Nephron (organoid): ENCODE results near the gene FBXW8.
A peak's percentile ranks its signal among the peaks of the same experiment; 100 is the strongest.

Source experiments
- H3K27ac Mint-ChIP-seq, 3 experiments: 2 replicates each; pipeline ENCODE4 v1.8.0; 2020; ENCODE audit warnings: mixed read lengths in 3 of 3, mild to moderate bottlenecking in 2 of 3, moderate library complexity in 1 of 3
- H3K27me3 Mint-ChIP-seq: 2 replicates; pipeline ENCODE4 v1.8.0; 2021; ENCODE audit warnings: low read depth, mild to moderate bottlenecking, moderate library complexity, mixed read lengths
- H3K36me3 Mint-ChIP-seq: 2 replicates; pipeline ENCODE4 v1.8.0; 2020; ENCODE audit warnings: low read depth, mixed read lengths
- H3K4me1 Mint-ChIP-seq: 2 replicates; pipeline ENCODE4 v1.8.0; 2020; ENCODE audit warnings: mixed read lengths
- H3K4me3 Mint-ChIP-seq, 3 experiments: 2 replicates each; pipeline ENCODE4 v1.8.0; 2020; ENCODE audit warnings: mild to moderate bottlenecking in 3 of 3, mixed read lengths in 3 of 3, moderate library complexity in 2 of 3
- H3K9me3 Mint-ChIP-seq: 2 replicates; pipeline ENCODE4 v1.8.0; 2020; ENCODE audit warnings: mixed read lengths
- TF ChIP-seq, protein P1 (sequence below), 3 experiments: fragments of 200-600 bp; sonication (generic); IDR thresholded peaks; one replicate each; pipeline ENCODE4 v1.5.0; 2021; ENCODE audit warnings: antibody characterized with exemption in 3 of 3; ENCODE audit not compliant: unreplicated experiment in 3 of 3

FBXW8 gene, protein sequence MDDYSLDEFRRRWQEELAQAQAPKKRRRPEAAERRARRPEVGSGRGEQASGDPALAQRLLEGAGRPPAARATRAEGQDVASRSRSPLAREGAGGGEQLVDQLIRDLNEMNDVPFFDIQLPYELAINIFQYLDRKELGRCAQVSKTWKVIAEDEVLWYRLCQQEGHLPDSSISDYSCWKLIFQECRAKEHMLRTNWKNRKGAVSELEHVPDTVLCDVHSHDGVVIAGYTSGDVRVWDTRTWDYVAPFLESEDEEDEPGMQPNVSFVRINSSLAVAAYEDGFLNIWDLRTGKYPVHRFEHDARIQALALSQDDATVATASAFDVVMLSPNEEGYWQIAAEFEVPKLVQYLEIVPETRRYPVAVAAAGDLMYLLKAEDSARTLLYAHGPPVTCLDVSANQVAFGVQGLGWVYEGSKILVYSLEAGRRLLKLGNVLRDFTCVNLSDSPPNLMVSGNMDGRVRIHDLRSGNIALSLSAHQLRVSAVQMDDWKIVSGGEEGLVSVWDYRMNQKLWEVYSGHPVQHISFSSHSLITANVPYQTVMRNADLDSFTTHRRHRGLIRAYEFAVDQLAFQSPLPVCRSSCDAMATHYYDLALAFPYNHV

DNA sequence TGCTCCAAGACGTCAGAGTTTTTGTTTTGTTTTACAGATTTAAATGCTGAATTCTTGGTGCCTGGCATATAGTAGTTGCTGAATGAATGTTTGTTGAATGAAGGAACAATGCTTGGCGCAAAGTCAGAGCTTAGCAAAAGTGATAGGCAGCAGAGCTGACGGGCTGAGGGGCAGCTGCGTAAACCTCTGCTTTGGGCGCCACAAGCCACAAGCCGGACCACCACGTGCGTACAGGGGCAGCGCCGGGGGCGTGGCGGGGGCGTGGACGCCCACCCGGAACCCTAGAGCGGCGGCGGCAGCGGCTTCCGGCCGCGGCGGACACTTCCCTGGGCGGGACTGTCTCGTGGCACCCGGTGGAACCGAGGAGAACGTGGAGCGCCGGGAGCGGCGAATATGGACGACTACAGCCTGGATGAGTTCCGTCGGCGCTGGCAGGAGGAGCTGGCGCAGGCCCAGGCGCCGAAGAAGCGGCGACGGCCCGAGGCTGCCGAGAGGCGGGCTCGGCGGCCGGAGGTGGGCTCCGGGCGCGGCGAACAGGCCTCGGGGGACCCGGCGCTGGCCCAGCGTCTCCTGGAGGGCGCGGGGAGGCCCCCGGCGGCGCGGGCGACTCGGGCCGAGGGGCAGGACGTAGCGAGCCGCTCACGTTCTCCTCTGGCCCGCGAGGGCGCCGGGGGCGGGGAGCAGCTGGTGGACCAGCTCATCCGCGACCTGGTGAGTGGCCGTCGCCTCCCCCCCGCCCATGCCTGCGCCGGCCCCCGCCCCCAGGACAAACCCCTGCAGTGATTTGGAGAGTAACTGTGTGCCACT lies at the start of gene FBXW8:
TSS of gene FBXW8 (plus strand) at position 306 of the 807 bp plus-strand sequence. CDS start at position 394, 88 bp downstream.
- TF ChIP-seq, protein P1, sequence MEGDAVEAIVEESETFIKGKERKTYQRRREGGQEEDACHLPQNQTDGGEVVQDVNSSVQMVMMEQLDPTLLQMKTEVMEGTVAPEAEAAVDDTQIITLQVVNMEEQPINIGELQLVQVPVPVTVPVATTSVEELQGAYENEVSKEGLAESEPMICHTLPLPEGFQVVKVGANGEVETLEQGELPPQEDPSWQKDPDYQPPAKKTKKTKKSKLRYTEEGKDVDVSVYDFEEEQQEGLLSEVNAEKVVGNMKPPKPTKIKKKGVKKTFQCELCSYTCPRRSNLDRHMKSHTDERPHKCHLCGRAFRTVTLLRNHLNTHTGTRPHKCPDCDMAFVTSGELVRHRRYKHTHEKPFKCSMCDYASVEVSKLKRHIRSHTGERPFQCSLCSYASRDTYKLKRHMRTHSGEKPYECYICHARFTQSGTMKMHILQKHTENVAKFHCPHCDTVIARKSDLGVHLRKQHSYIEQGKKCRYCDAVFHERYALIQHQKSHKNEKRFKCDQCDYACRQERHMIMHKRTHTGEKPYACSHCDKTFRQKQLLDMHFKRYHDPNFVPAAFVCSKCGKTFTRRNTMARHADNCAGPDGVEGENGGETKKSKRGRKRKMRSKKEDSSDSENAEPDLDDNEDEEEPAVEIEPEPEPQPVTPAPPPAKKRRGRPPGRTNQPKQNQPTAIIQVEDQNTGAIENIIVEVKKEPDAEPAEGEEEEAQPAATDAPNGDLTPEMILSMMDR (IDR thresholded peaks at IDR 0.05; ENCODE audit: unreplicated experiment in 3 of 3), result no peak
- H3K36me3 Mint-ChIP-seq, result peaks cover 11% of the 10 kb centered on the region
- peaks cover 5% of the 10 kb centered on the region for H3K27me3 Mint-ChIP-seq
- peak within 1 kb of the TSS; percentile 91 to 93 (median 92) for H3K4me3 Mint-ChIP-seq
- H3K4me1 Mint-ChIP-seq, result peaks cover 15% of the 10 kb centered on the region
- H3K27ac Mint-ChIP-seq, result peak within 1 kb of the TSS; percentile 75 to 90 (median 81)
- no peaks in the 10 kb centered on the region for H3K9me3 Mint-ChIP-seq

DNA sequence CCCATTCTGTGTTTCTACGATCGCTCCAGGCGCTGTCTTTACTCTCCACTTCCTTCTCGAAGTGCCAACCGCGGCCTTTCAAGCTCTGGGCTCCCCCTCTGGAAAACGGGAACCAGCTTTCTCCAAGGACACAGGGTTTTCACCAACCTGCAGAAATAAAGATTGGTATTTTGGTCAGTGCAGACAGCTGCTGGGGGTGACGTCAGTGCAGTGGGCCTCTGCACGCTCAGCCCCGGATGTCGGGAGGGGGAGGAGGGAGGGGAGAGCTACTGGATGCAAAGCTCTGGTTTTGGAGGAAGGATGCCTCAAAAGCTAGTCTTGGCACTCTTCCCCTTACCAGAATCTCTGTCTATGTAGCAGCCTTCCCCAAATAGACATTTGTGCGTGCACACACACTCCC lies 49.4 kb upstream of the FBXW8 start:
- Mint-ChIP-seq H3K27ac (peak overlapping the region in 2 of 3 experiments; percentile 68 to 73), H3K27me3 (peaks cover 29% of the 10 kb centered on the region), H3K4me3 (peak overlapping the region in 2 of 3 experiments; percentile 36 to 45), H3K36me3 (no peaks in the 10 kb centered on the region), H3K4me1 (peaks cover 41% of the 10 kb centered on the region), H3K9me3 (no peaks in the 10 kb centered on the region)
- TF ChIP-seq, protein P1 (IDR thresholded peaks at IDR 0.05; ENCODE audit: unreplicated experiment in 3 of 3), result no peak

DNA sequence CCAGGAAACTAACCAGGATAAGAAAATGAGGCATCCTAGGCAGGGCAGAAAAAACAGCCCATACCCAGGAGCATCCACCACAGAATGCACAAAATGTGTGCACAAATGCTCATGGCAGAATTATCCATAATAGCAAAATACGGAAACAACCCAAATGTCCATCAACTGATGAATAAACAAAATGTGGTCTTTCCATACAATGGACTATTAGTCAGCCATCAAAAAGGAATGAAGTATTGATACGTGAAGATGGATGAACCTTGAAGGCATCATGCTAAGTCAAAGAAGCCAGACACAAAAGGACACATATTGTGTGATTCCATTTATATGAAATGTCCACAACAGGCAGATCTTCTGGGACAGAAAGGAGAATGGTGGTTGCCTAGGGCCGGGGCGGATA lies 48.6 kb upstream of the FBXW8 start:
- H3K4me3 Mint-ChIP-seq, result no peak overlapping the region
- peak overlapping the region in 1 of 3 experiments; percentile 22 for H3K27ac Mint-ChIP-seq
- TF ChIP-seq, protein P1 (IDR thresholded peaks at IDR 0.05; ENCODE audit: unreplicated experiment in 3 of 3), result no peak
- H3K9me3 Mint-ChIP-seq, result no peaks in the 10 kb centered on the region
- peaks cover 41% of the 10 kb centered on the region for H3K4me1 Mint-ChIP-seq
- peaks cover 31% of the 10 kb centered on the region for H3K27me3 Mint-ChIP-seq
- no peaks in the 10 kb centered on the region for H3K36me3 Mint-ChIP-seq

DNA sequence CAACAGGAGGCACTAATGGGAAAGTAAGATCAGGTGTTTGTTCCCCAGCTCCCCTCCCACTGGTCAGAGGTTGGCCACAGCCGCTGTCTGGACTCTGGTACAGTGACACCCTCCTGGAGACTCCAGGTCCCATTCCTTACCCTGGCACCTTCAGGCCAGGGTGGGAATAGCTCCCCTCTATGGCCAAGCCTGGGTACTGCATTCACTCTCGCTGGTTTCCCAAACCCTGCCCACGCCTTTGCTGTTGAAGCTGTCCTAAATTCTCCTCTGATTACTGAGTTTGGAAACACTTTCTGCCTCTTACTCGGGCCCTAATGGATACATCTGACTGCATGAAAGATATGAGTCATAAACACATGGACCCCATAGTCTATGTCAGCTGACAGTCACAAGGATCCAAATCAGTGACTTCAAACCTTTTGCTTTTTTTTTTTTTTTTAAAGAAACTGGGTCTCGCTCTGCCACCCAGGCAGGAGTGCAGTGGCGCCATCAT lies 47.4 kb upstream of the FBXW8 start:
- TF ChIP-seq, protein P1 (IDR thresholded peaks at IDR 0.05; ENCODE audit: unreplicated experiment in 3 of 3), result peak; percentile 14 to 33 (median 25)
- H3K9me3 Mint-ChIP-seq, result no peaks in the 10 kb centered on the region
- H3K27me3 Mint-ChIP-seq, result peaks cover 26% of the 10 kb centered on the region
- H3K4me1 Mint-ChIP-seq, result peaks cover 36% of the 10 kb centered on the region
- no peak overlapping the region for H3K4me3 Mint-ChIP-seq
- H3K27ac Mint-ChIP-seq, result no peak overlapping the region
- no peaks in the 10 kb centered on the region for H3K36me3 Mint-ChIP-seq

DNA sequence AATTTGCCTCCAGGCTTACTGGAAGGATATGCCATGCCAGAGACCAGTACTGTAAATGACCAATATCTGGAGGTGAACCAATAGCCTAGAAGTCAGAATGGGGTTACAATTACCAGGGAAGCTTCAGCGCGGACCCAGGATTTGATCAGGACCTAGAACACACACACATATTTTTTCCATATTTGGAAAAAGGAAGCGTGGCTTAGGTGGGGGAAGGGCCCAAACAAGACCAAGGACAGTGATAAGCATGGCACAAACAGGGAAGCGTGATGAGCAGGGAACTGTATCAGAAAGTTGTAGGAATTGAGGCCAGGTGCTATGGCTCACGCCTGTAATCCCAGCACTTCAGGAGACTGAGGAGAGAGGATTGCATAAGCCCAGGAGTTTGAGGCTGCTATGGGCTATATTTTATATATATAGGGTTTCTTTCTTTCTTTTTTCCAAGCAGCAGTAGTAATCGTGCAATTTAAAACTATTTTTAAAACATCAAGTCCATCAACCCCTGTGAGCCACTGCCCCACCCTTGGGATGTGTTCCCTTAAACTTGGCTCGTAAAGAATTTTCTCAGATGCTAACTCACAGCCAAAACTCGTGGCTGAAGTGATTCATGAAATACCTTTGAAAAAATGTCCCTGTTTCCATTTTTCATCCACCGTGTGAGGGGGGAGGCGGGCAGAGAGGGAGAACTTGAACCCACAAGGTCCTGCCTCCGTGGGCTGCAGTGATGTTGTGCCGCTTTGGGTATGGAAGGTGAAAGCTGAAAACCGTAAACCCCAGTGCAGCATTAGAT lies 46.2 kb upstream of the FBXW8 start:
- H3K4me3 Mint-ChIP-seq, result no peak overlapping the region
- H3K9me3 Mint-ChIP-seq, result no peaks in the 10 kb centered on the region
- H3K27ac Mint-ChIP-seq, result no peak overlapping the region
- peaks cover 17% of the 10 kb centered on the region for H3K27me3 Mint-ChIP-seq
- no peaks in the 10 kb centered on the region for H3K36me3 Mint-ChIP-seq
- TF ChIP-seq, protein P1 (IDR thresholded peaks at IDR 0.05; ENCODE audit: unreplicated experiment in 3 of 3), result no peak
- peaks cover 23% of the 10 kb centered on the region for H3K4me1 Mint-ChIP-seq
